RWPE2 (cell line): ENCODE data around the gene PCSK1.

Experiments
- ATAC-seq: fragments of 200-7000 bp; cut with Tn5 transposase; 3 replicates; pipeline ENCODE4 v1.9.1; 2021; ENCODE audit warnings: low read depth
- DNase-seq: peaks from one replicate; pipeline ENCODE4 v3.0.0-alpha.2; 2020; ENCODE audit warnings: low spot score
- H3K27ac ChIP-seq: fragments of 450-650 bp; 2 replicates; pipeline ENCODE4 v1.5.1; 2017; ENCODE audit warnings: mild to moderate bottlenecking; ENCODE audit not compliant: poor library complexity, severe bottlenecking
- H3K27me3 ChIP-seq: fragments of 250-450 bp; sonication (Bioruptor Pico); 2 replicates; pipeline ENCODE4 v1.5.1; 2021; ENCODE audit warnings: mild to moderate bottlenecking, moderate library complexity; ENCODE audit not compliant: insufficient read depth, poor library complexity, severe bottlenecking
- H3K36me3 ChIP-seq: fragments of 250-450 bp; sonication (Bioruptor Pico); 2 replicates; pipeline ENCODE4 v1.5.1; 2020; ENCODE audit warnings: low read depth, mild to moderate bottlenecking, moderate library complexity
- H3K4me1 ChIP-seq: fragments of 250-450 bp; sonication (Bioruptor Pico); 2 replicates; pipeline ENCODE4 v1.5.1; 2021; ENCODE audit warnings: mild to moderate bottlenecking, moderate library complexity; ENCODE audit not compliant: insufficient read depth, poor library complexity, severe bottlenecking
- H3K4me3 ChIP-seq: fragments of 250-450 bp; sonication (Bioruptor Pico); 2 replicates; pipeline ENCODE4 v1.5.1; 2021; ENCODE audit warnings: mild to moderate bottlenecking, moderate library complexity; ENCODE audit not compliant: severe bottlenecking
- H3K9me3 ChIP-seq: fragments of 250-450 bp; sonication (Bioruptor Pico); 2 replicates; pipeline ENCODE4 v1.5.1; 2021; ENCODE audit warnings: mild to moderate bottlenecking, moderate library complexity; ENCODE audit not compliant: severe bottlenecking
- TF ChIP-seq, protein P1 (sequence below): fragments of 450-650 bp; IDR thresholded peaks from one replicate; pipeline ENCODE4 v1.5.1; 2017; ENCODE audit warnings: mild to moderate bottlenecking, moderate library complexity; ENCODE audit not compliant: poor library complexity, severe bottlenecking

Gene PCSK1

DNA sequence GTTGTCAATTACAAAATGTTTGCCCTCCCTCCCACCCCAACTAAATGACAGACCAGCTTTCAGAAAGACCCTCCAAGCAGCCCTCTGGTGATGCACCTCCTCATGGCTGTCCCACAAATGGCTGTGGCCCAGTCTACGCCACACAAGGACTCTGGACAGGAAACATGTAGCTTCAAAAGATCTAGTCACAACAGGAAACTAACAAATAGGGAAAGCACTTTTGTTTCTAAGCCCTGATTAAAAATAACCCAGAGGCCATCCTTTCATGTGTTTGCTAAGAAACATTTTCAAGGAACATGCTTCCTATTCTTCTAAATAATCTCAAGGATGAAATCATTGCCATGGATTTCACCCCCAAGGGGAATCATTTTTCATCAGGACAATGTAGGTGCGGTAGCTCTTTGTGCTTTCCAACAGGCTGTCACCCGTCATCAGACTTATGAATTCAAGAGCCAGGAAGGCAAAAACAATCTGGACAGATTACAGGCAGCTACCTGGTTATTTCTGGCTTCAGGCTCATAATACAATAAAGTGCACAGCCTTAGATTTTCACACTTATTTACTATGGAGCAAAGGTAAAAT, 20.1 kb downstream of the PCSK1 start:
- H3K27me3 ChIP-seq: no peaks in the 10 kb centered on the region
- no peaks in the 10 kb centered on the region for H3K36me3 ChIP-seq
- no peak overlapping the region for H3K4me3 ChIP-seq
- H3K9me3 ChIP-seq: no peaks in the 10 kb centered on the region
- ATAC-seq (no peak), DNase-seq (no peak)
- peaks cover 18% of the 10 kb centered on the region for H3K4me1 ChIP-seq
- TF ChIP-seq, protein P1, sequence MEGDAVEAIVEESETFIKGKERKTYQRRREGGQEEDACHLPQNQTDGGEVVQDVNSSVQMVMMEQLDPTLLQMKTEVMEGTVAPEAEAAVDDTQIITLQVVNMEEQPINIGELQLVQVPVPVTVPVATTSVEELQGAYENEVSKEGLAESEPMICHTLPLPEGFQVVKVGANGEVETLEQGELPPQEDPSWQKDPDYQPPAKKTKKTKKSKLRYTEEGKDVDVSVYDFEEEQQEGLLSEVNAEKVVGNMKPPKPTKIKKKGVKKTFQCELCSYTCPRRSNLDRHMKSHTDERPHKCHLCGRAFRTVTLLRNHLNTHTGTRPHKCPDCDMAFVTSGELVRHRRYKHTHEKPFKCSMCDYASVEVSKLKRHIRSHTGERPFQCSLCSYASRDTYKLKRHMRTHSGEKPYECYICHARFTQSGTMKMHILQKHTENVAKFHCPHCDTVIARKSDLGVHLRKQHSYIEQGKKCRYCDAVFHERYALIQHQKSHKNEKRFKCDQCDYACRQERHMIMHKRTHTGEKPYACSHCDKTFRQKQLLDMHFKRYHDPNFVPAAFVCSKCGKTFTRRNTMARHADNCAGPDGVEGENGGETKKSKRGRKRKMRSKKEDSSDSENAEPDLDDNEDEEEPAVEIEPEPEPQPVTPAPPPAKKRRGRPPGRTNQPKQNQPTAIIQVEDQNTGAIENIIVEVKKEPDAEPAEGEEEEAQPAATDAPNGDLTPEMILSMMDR: no peak
- H3K27ac ChIP-seq: no peak overlapping the region

DNA sequence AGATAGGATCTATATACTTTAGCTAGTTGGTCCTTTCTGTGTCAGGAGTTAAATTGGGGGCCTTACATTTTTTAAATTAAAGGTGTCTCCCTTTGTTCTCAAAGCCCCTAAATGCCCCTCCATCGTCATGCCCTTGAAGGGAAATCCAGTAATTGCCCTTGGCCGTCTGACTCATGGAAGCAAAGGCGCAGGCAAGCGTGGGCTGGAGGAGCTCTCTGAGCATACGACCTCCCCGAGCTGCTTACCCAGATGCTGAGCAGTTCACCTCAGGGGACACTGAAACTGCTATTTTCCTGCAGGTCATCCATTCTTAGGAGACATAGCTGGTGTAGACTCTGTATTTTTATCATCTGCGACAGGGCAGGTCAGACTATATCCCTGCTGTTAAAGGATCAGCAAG, 23.0 kb downstream of the PCSK1 start:
- peaks cover 32% of the 10 kb centered on the region for H3K4me1 ChIP-seq
- peak overlapping the region; percentile 90 for H3K27ac ChIP-seq
- H3K4me3 ChIP-seq: no peak overlapping the region
- H3K27me3 ChIP-seq: no peaks in the 10 kb centered on the region
- TF ChIP-seq, protein P1: no peak
- ATAC-seq (no peak), DNase-seq (no peak)
- H3K36me3 ChIP-seq: no peaks in the 10 kb centered on the region
- H3K9me3 ChIP-seq: no peaks in the 10 kb centered on the region

DNA sequence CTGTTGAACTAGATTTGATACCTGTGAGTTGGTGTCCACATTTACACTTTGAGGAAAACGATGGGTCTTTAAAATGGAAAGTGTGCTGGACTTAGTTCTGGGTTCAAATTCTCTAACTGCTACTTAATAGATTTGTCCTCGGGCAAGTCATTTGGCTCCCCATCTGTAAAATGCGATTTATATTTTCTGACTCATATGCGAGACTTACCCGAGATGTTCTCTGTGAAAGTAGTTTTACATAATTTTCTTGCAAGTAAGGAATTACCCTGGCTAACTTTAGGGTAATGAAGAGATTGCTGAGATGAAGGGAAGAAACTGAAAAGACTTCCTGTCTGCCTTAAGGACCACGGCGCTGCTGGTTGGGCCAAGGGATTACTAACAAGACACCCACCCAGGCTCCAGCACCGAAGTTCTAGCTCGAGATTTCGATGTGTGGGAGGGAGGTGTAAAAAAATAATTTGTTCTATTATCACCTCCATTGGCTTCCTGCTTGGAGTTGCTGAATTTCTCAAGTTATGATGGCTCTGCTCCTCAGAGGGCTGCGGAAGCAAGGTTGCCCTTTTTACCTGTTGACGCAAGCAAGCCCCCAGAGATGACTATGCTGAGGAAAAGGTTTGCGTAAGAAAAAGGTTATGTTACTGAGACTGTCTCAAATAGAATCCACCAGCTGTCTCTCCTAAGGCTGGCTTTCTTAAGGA, 24.1 kb downstream of the PCSK1 start:
- ATAC-seq: no peak; the same call in 2 of the 3 replicates
- peak overlapping the region; percentile 90 for H3K27ac ChIP-seq
- TF ChIP-seq, protein P1: no peak

DNA sequence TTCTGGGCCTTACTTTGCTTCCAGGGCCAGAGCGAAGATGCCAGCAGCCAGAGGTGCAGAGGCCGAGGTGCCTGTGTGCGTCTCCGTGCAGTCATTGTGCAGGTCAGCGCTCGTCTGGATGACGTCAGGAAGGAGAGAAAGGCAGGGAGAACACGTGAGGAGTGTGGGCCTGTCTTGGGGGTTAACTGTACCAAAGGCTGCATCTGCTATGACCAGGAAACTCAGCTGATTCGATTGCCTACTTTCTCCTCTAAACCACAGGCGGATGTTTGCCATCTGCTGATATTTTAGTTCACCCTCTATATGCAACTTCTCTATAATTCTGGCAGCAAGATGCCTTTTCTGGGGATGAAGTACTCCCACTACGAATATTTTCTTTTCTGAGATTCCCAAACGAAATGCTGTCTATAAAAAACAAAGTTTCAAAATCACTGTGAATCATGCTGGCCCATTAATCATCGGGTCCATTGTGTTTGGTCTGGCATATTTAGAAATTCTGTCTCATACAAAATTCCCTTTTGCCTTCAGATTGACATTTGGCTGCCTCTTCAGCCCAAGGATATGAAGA, 24.8 kb downstream of the PCSK1 start:
- DNase-seq: peak; percentile 95

More for the DNA sequence above, 24.1 kb downstream of the PCSK1 start:
- H3K27me3 ChIP-seq: no peaks in the 10 kb centered on the region
- H3K4me1 ChIP-seq: peaks cover 32% of the 10 kb centered on the region
- H3K9me3 ChIP-seq: no peaks in the 10 kb centered on the region
- H3K36me3 ChIP-seq: no peaks in the 10 kb centered on the region
- no peak overlapping the region for H3K4me3 ChIP-seq
- no peak for DNase-seq

More for the DNA sequence above, 24.8 kb downstream of the PCSK1 start:
- Histone ChIP-seq H3K27ac (peak overlapping the region; percentile 90), H3K36me3 (no peaks in the 10 kb centered on the region), H3K27me3 (no peaks in the 10 kb centered on the region), H3K4me1 (peaks cover 32% of the 10 kb centered on the region), H3K9me3 (no peaks in the 10 kb centered on the region), H3K4me3 (peak overlapping the region; percentile 2)
- TF ChIP-seq, protein P1: no peak
- ATAC-seq: peak; percentile 97
